ENCODE measurements around the gene CUEDC1.

DNA sequence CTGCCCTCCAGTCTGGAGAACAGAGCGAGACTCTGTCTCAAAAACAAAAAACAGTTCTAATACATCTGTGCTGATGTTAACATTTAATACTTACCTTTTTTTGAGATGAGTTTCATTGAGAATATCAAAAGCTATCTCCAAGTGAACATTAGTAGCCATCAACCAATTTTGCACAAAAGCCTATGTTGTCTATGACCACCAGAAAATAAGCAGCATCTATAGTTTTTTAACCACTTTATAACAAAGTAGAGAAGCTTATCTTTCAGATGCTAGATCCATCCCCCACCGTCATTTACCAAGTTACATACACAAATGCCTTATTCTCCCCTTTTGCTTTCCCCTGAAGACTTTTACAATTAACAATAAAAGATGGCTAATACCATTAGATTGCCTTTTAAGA, 47.8 kb upstream of the CUEDC1 start:
- TF ChIP-seq TAF1 (IDR thresholded peaks at IDR 0.05; ENCODE audit: low read depth, low read length): no peak
- no peak; the same call in 1 of the 2 replicates for TF ChIP-seq POLR2A (IDR thresholded peaks at IDR 0.05; ENCODE audit: low read depth, low read length)
